Myocyte (in vitro differentiated cells): ENCODE measurements around the gene SPIRE1. TPM values are rescaled to one million over a fixed set of nuclear protein-coding genes. Genes with fewer than 3 reads are reported as not detected.

ENCODE experiments used
- total RNA-seq: library from RNA; depleted of rRNA; stranded (reverse); fragments of >200 nt; gene quantifications from 2 replicates; pipeline ENCODE4 v1.2.3, GENCODE V29; 2014

Gene SPIRE1
- total RNA-seq, 1 donor from 2014 or later: 53.9 TPM

Other genes with a start within 250 kb of the SPIRE1 start
- 5.8 and 9.7 TPM in 2 replicates for gene CEP76, start 44.6 kb upstream of the SPIRE1 start, total RNA-seq
- gene PSMG2, start 44.9 kb upstream of the SPIRE1 start, total RNA-seq: 50.1 and 54.1 TPM in 2 replicates
- 38.5 and 46.6 TPM in 2 replicates for gene PTPN2, start 226.1 kb upstream of the SPIRE1 start, total RNA-seq